ENCODE data around the gene CASZ1.

Gene CASZ1

GRCh38 chr1:10836726-10837125 is 40.3 kb upstream of the CASZ1 start:
- Mint-ChIP-seq H3K27ac (no peak overlapping the region), H3K9me3 (no peaks in the 10 kb centered on the region), H3K36me3 (ENCODE audit: low read depth) (no peaks in the 10 kb centered on the region), H3K27me3 (ENCODE audit: low read depth, poor library complexity) (peaks cover 59% of the 10 kb centered on the region), H3K4me3 (no peak overlapping the region), H3K4me1 (peaks cover 43% of the 10 kb centered on the region)
- TF ChIP-seq CTCF (IDR thresholded peaks at IDR 0.05) = no peak
- DNase-seq = no peak

GRCh38 chr1:10835822-10836421 is 39.5 kb upstream of the CASZ1 start:
- H3K9me3 Mint-ChIP-seq = no peaks in the 10 kb centered on the region
- peak; percentile 91 for DNase-seq
- TF ChIP-seq CTCF (IDR thresholded peaks at IDR 0.05) = no peak
- H3K36me3 Mint-ChIP-seq (ENCODE audit: low read depth) = no peaks in the 10 kb centered on the region
- H3K4me3 Mint-ChIP-seq = no peak overlapping the region
- peaks cover 40% of the 10 kb centered on the region for H3K4me1 Mint-ChIP-seq
- H3K27ac Mint-ChIP-seq = no peak overlapping the region
- H3K27me3 Mint-ChIP-seq (ENCODE audit: low read depth, poor library complexity) = peaks cover 52% of the 10 kb centered on the region

- no peak for TF ChIP-seq CTCF (IDR thresholded peaks at IDR 0.05)
- H3K4me1 Mint-ChIP-seq = peaks cover 44% of the 10 kb centered on the region
- no peak overlapping the region for H3K27ac Mint-ChIP-seq
- H3K36me3 Mint-ChIP-seq (ENCODE audit: low read depth) = no peaks in the 10 kb centered on the region
- H3K4me3 Mint-ChIP-seq = peak overlapping the region; percentile 38
- H3K9me3 Mint-ChIP-seq = no peaks in the 10 kb centered on the region
- DNase-seq = no peak
- peaks cover 49% of the 10 kb centered on the region for H3K27me3 Mint-ChIP-seq (ENCODE audit: low read depth, poor library complexity)
These were observed 39.0 kb upstream of the CASZ1 start for GRCh38 chr1:10835421-10835820.

- H3K4me1 Mint-ChIP-seq = peaks cover 49% of the 10 kb centered on the region
- TF ChIP-seq CTCF (IDR thresholded peaks at IDR 0.05) = no peak
- H3K4me3 Mint-ChIP-seq = no peak overlapping the region
- H3K9me3 Mint-ChIP-seq = no peaks in the 10 kb centered on the region
- no peak overlapping the region for H3K27ac Mint-ChIP-seq
- H3K27me3 Mint-ChIP-seq (ENCODE audit: low read depth, poor library complexity) = peaks cover 48% of the 10 kb centered on the region
- no peak for DNase-seq
- no peaks in the 10 kb centered on the region for H3K36me3 Mint-ChIP-seq (ENCODE audit: low read depth)
These were observed 38.4 kb upstream of the CASZ1 start for GRCh38 chr1:10834770-10835412.

- H3K27ac Mint-ChIP-seq = no peak overlapping the region
- H3K36me3 Mint-ChIP-seq (ENCODE audit: low read depth) = no peaks in the 10 kb centered on the region
- no peak for DNase-seq
- H3K9me3 Mint-ChIP-seq = no peaks in the 10 kb centered on the region
- H3K4me3 Mint-ChIP-seq = no peak overlapping the region
- TF ChIP-seq CTCF (IDR thresholded peaks at IDR 0.05) = no peak
- peaks cover 51% of the 10 kb centered on the region for H3K27me3 Mint-ChIP-seq (ENCODE audit: low read depth, poor library complexity)
- peaks cover 56% of the 10 kb centered on the region for H3K4me1 Mint-ChIP-seq
These were observed 37.4 kb upstream of the CASZ1 start for GRCh38 chr1:10833630-10834557.

Measured in nephron progenitor cell (in vitro differentiated cells).